ENCODE measurements around the gene DDX10.

The DDX10 gene

DNA sequence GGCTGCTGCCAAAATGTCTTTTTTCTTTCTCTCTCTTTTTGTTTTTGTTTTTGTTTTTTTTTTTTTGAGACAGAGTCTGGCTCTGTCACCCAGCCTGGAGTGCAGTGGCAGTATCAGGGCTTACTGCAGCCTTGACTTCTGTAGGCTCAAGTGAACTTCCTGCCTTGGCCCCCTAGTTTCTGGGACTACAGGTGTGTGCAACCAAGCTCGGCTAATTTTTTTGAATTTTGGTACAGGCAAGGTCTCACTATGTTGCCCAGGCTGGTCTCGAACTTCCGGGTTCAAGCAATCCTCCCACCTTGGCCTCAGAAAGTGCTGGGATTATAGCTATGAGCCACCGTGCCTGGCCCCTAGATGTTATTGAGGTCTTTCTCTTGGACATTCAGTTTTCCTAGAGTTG, 2.2 kb upstream of the DDX10 start:
- DNase-seq = no peak

DNA sequence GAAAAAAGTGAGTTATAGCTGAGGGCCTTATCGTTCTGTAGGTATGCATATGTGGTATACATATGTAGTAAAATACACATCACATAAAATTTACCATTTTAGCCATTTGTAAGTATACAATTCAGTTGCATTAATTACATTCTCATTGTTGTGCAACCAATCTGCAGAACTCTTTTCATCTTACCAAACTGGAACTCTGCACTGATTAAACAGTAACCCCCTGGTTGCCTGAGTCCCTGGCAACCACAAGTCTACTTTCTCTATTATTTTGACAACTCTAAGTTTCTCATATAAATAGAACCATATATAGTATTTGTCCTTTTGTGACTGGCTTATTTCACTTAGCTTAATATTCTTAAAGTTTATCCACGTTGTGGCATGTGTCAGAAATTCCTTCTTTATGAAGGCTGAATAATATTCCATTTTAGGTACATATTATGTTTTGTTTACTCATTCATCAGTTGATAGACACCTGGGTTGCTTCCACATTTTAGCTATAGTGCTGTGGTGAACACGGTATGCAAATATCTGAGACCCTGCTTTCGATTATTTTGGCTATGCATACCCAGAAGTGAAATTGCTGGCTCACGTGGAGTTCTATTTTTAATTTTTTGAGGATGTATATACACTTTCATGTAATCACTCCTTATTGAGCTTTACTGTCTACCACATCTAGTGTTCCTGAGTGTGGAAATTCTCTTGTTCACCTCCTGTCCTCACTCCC, 1.6 kb upstream of the DDX10 start:
- DNase-seq = no peak

DNA sequence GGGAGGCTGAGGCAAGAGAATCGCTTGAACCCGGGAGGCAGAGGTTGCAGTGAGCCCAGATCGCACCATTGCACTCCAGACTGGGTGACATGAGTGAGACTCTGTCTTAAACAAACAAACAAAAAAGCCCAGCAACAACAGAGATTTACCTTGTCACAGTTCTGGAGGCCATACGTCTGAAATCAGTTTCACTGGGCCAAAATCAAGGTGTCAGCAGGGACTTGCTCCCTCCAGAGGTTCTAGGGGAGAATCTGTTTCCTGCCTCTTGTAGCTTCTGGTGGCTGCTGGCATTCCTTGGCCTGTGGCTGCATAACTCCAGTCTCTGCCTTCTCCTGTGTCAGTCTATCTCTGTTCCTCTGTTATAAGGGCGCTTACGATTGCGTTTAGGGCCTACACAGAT, 1.5 kb downstream of the DDX10 start:
- no peak for DNase-seq

DNA sequence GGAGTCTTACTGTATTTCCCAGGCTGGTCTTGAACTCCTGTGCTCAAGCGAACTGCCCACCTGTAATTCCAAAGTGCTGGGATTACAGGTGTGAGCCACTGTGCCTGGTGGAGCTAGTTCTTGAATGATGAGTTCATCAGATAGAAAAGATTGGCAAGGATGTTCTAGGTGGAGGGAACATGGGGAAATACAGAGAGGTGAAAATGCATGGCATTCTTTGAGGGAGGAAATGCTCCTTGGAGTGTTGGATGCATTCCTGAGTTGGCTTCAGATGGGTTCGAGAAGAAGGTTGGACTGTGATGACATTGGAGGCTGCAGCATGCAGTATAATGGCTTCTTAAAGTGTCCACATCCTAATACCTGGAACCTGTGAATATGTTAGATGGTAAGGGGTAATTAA, 4.4 kb downstream of the DDX10 start:
- no peak for DNase-seq

DNA sequence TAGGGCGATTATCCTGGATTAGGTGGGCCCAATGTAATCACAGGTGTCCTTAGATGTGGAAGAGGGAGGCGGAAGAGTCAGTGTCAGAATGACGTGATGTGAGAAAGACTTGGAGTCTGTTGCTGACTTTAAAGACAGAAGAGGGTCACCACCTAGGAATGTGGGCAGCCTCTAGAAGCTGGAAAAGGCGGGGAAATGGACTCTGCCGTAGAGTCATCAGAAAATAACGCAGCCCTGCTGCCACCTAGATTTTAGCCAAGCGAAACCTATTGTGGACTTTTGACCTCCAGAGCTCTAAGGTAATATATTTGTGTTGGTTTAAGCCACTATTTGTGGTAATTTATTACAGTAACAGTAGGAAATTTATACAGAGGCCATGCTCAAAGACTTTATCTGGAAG, 4.8 kb downstream of the DDX10 start:
- no peak for DNase-seq

DNA sequence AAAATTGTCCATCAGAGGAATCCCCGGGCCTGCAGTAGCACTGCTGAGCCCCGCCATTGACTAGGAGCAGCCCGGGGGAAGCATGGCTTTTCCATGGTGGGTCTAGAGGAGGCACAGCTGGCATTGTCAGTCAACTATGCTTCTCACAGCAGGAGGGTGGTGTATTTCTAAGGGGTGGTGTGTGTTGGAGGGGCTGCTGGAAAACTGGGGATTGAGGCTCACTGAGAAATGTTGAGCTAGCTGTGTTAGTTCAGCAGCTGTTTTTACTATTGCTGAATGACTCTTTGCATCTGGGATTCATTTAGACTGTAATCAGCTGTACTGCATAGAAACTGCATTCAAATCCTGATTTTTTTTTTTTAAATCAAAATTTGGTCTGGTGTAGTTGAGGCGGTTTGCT, 5.6 kb downstream of the DDX10 start:
- no peak for DNase-seq

DNA sequence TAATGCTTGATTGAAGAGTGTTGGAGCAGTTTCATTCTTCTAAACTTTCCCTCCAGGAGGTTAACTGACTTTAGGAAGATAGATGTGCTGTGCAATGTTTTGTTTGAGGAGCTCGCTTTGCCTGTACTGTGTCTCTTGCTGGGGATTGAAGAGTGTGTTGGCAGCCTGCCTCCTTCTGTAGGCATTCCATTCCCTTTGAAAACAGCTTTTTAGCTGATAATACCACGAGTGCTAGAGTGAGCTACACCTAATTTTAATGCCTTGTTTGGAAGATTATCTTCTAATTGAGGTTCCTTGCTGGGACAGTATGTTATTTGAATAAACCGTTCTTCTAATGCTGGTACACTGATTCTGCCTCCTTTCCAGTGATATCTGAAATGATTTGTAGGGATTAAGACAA, 7.2 kb downstream of the DDX10 start:
- peak; percentile 54 for DNase-seq

DNA sequence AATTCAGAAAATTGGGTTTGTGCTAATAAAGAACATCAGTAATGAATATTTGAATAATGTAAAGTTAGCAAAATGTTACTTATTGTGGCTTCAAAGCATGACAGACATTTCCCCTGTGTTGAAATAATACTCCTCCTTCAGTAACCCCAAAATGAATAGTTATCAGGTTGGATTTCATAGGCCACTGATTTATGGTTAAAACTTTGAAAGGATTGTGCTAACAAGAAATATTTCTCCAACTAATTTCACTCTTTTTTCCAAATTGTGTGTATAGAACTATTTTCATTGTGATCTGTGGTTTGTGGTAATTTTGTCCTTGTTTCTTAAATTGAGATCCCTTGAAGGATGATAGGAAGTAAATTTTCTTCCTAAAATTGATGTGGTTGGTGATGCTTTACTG, 7.9 kb downstream of the DDX10 start:
- DNase-seq = no peak

DNA sequence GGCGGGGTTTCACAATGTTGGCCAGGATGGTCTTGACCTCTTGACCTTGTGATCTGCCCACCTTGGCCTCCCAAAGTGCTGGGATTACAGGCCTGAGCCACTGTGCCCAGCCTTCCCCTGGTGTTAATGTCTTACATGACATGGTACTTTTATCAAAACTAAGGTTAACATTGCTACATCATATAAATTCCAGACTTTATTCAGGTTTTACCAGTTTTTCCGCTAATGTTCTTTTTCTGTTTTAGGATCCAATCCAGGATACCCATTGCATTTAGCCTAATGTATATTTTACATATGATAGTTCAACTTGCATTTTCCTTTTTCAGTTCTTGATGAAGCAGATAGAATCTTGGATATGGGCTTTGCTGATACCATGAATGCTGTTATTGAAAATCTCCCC, 14.2 kb downstream of the DDX10 start:
- no peak for DNase-seq

DNA sequence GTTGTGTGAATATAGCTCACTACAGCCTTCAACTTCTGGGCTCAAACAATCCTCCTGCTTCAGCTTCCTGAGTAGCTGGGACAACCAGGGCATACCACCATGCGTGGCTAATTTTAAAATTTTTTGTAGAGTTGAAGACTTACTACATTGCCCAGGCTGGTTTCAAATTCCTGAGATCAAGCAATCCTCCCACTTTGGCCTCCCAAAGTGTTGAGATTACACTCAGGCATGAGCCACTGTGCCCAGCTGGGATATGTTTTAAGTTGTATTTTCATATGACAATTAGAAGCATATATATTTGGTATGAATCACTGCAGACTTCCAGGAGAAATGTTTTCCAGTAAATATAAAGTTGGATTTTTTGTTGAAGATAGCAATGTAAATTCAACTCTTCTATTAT, 15.4 kb downstream of the DDX10 start:
- DNase-seq = no peak

DNA sequence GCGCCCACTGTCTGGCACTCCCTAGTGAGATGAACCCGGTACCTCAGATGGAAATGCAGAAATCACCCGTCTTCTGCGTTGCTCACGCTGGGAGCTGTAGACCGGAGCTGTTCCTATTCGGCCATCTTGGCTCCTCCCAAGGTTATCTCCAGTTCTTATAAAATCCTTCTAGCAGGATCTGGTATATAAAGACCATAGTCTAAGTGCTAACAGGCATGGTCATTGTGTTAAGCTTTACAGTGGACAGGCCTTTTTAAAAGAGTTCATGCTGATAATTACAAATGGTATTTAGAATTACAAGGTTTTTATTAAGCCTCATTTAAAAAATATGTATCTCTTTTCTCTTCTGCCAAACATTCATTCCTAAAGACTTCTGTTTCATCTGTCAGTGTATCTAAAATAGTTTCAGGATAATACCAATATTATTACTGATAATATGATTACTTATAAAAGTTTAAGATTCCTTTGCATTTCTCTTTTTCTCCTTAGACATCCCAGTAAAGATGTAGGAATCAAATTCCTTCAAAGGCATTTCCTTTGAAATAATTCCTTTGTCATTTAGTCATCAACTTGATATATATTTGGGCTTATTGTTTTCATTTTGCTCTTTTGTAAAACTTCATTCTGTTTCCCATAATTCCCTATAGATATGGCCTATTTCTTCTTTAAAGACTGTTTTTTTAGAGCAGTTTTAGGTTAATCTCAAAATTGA, 20.7 kb downstream of the DDX10 start:
- no peak for DNase-seq

DNA sequence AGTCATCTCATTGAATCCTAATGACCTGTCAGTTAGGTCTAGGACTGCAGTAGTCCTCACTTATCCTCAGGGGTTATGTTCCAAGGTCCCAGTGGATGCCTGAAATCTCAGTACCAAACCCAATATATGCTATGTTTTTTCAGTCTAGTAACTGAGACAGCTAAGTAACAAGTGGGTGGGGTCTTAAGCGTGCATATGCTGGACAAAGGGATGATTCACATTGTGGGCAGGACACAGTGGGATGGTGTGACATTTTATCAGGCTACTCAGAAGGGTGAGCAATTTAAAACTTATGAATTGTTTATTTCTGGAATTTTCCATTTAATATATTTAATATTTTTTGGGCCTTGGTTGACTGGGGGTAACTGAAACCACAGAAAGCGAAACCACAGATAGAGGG, 29.0 kb downstream of the DDX10 start:
- no peak for DNase-seq

DNA sequence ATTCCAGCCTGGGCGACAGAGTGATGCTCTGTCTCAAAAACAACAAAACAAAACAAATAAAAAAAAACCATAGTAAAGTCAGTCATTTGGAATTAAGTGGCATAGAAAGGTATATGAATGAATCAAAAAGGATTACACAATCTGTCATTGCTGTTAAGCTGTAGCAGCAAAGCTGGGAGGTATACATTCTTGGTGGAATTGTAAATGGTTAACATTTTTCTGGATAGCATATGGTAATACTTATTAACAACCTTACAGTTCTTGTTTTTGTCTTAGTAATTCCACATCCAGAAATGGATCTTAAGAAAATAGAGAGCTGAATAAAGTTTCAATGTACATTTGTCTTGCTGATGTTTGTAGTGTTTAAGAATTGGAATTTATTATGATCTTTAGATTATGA, 30.0 kb downstream of the DDX10 start:
- DNase-seq = no peak

DNA sequence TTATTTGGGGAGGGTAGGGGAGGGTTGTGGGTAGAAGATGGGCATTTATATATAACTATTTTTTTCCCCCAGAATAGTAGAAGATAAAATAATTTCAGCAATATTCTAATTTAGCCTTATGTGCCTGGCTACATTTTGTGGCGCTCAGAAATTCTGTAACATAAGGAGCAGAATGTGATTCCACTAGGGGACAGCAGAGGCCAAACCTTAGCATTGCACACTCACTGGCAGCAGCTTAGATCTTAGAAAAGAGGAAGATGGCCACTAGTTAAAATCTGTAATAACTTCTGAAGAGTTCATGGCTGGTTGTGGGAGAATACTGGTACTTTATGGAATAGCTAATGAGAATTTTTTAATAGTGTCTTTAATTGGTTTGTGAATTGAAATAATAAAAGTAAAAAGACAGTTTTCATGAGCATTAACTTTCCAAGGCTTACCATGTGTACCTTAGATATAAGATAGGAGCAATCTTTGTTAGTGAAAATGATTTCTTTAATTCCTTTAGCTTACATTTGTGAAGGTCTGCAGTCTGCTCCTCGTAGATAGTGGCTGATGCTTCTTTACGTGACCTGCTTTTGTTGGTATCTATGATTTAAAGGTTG, 33.1 kb downstream of the DDX10 start:
- DNase-seq = peak; percentile 33

DNA sequence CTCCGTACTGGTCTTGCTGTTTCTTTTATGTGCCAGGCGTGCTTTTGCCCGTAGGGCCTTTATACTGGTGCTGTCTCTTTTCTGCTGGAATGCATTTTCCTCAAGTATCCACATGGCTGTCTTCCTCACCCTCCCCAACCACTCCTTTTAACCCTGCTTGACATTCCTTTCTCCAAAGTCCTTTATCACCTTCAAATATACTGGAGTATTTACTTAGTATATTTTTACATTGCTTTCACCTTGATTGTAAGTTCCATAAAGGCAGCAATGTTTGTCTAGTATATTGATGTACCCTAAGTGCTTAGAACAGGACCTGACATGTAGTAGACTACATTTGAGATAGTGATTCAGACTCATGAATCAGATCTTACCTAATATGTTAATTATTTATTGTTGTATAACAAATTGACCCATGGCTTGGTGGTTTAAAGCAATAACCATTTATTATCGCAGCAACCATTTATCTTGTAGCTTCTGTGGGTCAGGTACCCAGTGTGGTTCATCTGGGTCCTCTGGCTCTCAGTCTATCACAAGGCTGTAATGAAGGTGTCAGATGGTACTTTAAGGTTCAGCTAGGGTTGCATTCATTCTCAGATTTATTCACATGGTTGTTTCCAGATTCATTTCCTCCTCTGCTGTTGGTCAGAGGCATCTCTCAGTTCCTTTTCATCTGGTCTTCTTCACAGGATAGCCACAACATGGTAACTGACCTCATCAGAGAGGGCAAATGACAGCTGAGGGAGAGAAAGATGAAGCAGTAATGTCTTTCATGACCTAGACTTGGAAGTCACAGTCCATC, 34.2 kb downstream of the DDX10 start:
- DNase-seq = peak; percentile 54

DNA sequence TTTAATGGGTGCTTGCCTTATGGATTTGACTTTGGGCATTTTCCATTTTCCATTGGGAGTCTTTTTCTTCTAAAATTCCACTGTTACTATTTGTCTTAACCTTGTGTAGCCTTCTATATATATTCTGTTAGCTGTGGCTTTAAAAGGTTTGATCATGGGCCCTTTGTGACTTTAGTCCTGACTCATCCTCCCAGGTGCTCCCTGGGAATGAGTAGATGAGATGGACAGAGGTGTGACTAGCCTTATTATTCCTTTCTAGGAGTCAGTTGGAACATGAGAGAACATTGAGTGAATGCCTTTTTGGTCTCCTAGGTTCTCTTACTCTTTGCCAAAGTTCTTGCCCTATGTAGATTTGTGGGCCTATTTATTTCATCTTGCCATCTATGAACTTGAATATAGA, 39.0 kb downstream of the DDX10 start:
- DNase-seq = no peak

DNA sequence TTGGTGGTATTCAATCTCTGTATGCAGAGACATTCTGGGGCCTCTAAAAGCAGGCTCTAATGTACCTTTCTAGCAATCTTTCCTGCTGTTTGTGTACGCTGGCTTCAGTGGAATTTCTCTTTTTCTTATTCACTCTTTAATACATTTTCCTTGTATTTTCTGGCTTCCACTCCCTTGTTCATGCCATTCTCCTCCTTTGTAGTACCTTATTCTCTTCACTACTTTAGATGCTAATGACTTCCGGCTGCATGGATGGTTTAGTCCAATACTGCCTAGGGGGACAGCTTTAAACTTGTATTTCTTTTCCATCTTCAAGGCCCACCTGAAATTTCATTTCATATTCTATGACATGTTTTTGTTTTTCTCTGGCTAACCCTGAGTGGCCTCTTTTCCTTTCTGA, 40.2 kb downstream of the DDX10 start:
- no peak for DNase-seq

DNA sequence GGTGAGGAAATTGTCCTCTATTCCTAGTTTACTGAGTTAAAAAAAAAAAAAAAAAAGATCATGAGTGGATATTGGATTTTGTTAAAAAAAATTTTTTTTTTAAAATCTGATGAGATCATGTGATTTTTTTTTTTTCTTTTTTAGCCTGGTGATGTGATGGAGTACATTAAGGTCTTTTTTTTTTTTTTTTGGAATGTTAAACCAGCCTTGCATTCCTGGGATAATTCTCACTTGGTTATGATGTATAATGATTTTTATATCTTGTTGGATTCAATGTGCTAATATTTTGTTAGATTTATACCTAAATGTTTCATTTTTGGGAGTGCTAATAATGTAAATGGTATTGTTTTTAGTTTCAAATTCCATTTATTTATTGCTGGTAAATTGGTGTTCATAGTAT, 43.3 kb downstream of the DDX10 start:
- DNase-seq = no peak

DNA sequence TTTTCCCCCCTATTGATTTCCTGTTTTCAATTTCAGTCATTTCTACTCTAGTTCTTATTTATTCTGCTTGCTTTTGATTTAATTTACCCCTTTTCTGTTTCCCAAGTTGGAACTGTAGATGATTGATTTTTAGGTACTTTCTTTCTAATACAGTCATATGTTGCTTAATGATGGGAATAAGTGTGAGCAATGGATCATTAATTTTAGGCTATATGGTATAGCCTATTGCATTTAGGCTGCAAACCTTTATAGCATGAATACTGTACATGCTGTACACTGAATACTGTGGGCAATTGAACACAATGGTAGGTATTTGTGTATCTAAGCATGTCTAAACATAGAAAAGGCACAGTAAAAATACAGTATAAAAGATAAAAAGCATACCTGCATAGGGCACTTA, 44.9 kb downstream of the DDX10 start:
- no peak for DNase-seq

DNA sequence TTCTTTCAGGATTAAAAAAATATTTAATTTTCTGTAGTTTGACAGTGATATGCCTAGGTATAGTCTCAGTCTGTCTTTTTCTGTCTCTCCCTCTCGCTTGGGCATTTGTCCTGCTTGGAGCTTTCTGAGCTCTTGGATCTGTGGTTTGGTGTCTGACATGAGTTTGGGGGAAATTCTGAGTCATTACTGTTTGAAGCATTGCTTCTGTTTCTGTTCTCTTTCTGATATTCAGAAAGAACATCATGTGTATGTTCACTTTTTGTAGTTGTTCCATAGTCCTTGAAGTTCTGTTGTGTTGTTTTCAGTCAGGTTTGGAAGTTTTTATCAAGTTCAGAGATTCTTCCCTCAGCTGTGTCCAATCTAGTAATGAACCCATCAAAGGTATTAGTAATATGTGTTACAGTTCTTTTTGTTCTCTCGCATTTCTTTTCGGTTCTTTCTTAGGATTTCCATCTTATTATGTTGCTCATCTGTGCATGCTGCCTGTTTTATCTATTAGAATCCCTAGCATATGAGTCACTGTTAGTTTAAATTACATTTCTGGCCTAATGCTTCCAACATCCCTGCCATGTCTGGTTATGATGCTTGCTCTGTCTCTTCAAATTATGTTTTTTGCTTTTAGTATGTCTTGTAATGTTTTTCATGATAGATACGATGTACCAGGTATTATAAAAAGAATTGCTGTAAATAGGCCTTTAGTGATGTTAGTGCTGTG, 48.4 kb downstream of the DDX10 start:
- DNase-seq = no peak

DNA sequence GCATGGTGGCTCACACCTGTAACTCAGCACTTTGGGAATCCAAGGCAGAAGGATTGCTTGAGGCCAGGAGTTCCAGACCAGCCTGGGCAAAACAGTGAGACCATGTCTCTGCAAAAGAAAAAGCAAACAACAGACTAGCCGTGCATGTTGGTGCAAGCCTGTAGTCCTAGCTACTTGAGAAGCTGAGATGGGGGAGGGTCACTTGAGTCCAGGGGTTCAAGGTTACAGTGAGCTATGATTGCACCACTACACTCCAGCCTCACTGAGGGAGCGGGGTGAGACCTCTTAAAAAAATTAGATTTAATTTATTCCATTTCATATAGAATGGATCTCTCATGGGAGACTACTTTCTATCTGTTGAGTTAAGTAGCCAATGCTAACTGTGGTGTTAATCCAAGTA, 50.4 kb downstream of the DDX10 start:
- no peak for DNase-seq

DNA sequence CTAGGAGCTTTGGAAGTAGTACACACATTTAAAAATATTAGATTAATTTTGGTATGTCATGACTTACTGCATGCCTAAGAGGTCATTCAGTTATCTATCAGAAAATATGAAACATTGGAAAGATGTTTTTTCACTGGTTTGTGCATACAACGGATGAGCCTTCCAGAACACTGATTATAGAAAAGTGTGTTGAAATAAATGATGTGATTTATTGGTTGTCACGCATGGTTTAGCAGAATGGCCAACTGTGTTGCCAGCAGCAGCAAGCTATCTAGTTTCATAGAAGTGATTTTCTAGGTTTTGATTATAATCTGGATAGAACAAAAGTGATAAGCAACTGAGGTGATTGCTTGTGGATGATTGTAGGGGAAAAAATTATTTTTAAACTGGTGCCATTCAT, 53.6 kb downstream of the DDX10 start:
- DNase-seq = no peak

Measured in NCI-H2029 treated with DMSO at 0.1 percent for 48 hours (cell line).